PC-9 (cell line): Measurements from ENCODE around the gene MBNL2.

Experiments used
- CTCF ChIP-seq: fragments of 200-600 bp; sonication (generic); conservative IDR thresholded peaks from 2 replicates; pipeline ENCODE4 v1.6.1; 2017; ENCODE audit warnings: mixed run types, antibody characterized with exemption, mild to moderate bottlenecking, moderate library complexity
- EZH2 ChIP-seq: fragments of 200-600 bp; sonication (generic); IDR thresholded peaks from 2 replicates; pipeline ENCODE4 v1.8.0; 2017; ENCODE audit warnings: antibody characterized with exemption, low read depth

DNA sequence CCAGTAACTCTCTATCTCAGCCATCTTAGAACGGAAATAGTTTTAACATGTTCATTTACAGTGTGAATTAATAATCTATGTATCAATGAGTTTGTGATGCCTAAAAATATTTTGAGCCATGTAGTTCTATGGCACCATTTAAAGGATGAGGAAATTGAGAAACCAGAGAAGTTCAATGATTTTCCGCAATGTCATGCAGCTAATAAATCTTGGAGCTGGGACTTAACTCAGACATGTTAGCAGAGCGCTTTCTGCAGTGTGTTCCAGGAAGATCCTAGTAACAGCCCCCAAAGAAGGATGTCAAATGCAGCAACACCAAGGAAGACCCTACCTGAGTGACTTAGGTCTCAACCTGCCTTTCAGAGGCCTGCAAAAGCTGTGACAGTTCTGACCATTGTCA is 112.6 kb downstream of the MBNL2 start:
- TF ChIP-seq CTCF (no peak), EZH2 (no peak)
